ENCODE data around the gene FSTL3. TPM values are rescaled to one million over a fixed set of nuclear protein-coding genes. Genes with fewer than 3 reads are reported as not detected.
"Not testable (repeated sequence)": the region's sequence is repeated elsewhere in the genome, so short reads cannot be mapped to it uniquely, and the experiment has no call there.

The FSTL3 gene
- total RNA-seq, 2 experiments from 2014 or later, result 2.2 to 3.0 TPM

DNA sequence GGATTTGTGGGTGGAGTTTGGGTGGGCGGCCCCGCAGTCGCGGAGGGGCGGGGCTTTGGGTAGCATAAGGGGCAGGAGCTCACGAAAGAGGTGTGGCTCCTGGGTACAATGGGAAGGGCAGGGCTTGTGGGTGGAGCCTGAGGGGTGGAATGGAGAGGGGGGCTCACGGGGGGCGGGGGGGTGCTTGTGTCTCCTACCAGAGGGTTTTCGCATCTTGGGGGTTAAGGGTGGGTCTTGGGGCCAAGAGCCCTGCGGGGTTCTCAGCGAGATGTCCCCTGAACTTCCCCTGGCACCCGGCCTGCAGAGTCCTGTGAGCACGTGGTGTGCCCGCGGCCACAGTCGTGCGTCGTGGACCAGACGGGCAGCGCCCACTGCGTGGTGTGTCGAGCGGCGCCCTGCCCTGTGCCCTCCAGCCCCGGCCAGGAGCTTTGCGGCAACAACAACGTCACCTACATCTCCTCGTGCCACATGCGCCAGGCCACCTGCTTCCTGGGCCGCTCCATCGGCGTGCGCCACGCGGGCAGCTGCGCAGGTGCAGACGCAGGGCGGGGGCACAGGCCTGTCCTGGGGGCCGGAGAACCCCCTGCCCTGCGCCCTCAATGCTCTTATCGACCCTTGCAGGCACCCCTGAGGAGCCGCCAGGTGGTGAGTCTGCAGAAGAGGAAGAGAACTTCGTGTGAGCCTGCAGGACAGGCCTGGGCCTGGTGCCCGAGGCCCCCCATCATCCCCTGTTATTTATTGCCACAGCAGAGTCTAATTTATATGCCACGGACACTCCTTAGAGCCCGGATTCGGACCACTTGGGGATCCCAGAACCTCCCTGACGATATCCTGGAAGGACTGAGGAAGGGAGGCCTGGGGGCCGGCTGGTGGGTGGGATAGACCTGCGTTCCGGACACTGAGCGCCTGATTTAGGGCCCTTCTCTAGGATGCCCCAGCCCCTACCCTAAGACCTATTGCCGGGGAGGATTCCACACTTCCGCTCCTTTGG is 5.1 kb downstream of the FSTL3 start:
- Mint-ChIP-seq H3K27ac (peak overlapping the region; percentile 98), H3K4me1 (ENCODE audit: low read depth) (peaks cover 9% of the 10 kb centered on the region), H3K4me3 (peak overlapping the region; percentile 83), H3K9me3 (ENCODE audit: insufficient read depth) (no peaks in the 10 kb centered on the region), H3K27me3 (ENCODE audit: low read depth) (peaks cover 3% of the 10 kb centered on the region), H3K36me3 (ENCODE audit: low read depth) (no peaks in the 10 kb centered on the region)
- CTCF ChIA-PET, result interaction anchor here (0.9 to 2.3 kb wide), 3 partner anchors 23 to 70 kb away, joined by 3 to 6 read pairs (median 6); no protein-coding TSS in a partner anchor
- ATAC-seq (no peak), DNase-seq (peak; percentile 92)
- POLR2A ChIA-PET, result no interaction called here

DNA sequence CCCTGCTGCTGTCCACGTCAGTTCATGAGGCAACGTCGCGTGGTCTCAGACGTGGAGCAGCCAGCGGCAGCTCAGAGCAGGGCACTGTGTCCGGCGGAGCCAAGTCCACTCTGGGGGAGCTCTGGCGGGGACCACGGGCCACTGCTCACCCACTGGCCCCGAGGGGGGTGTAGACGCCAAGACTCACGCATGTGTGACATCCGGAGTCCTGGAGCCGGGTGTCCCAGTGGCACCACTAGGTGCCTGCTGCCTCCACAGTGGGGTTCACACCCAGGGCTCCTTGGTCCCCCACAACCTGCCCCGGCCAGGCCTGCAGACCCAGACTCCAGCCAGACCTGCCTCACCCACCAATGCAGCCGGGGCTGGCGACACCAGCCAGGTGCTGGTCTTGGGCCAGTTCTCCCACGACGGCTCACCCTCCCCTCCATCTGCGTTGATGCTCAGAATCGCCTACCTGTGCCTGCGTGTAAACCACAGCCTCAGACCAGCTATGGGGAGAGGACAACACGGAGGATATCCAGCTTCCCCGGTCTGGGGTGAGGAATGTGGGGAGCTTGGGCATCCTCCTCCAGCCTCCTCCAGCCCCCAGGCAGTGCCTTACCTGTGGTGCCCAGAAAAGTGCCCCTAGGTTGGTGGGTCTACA is 6.6 kb downstream of the FSTL3 start:
- no peaks in the 10 kb centered on the region for H3K36me3 Mint-ChIP-seq (ENCODE audit: low read depth)
- ChIA-PET POLR2A (no interaction called here), CTCF (no interaction called here)
- no peaks in the 10 kb centered on the region for H3K27me3 Mint-ChIP-seq (ENCODE audit: low read depth)
- ATAC-seq (no peak), DNase-seq (no peak)
- H3K9me3 Mint-ChIP-seq (ENCODE audit: insufficient read depth), result no peaks in the 10 kb centered on the region
- H3K27ac Mint-ChIP-seq, result no peak overlapping the region
- no peak overlapping the region for H3K4me3 Mint-ChIP-seq
- H3K4me1 Mint-ChIP-seq (ENCODE audit: low read depth), result peaks cover 9% of the 10 kb centered on the region

DNA sequence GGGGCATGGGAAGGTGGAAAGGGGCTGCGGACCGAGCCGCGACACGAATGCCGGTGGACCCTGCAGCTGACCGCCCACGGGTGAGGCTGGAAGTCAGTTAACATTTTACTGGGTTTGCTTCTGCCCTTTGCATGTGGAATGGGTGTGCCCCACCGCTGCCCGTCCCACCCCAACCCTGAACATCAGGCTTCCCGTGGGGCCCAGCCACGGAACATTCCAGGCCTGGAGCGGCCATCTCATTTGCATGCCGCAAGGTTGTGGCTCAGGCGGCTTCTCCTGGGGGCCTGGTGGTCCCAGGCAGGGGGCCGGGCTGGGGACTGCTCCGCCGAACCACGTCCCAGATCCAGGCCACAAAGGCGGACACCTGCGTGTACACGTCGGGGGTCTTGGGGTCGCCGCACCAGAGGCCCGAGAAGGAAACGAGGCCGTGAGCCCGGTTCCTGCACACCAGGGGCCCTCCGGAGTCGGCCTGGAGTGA is 9.3 kb downstream of the FSTL3 start:
- ATAC-seq, result no peak
- H3K4me1 Mint-ChIP-seq (ENCODE audit: low read depth), result peaks cover 6% of the 10 kb centered on the region
- CTCF ChIA-PET, result no interaction called here

DNA sequence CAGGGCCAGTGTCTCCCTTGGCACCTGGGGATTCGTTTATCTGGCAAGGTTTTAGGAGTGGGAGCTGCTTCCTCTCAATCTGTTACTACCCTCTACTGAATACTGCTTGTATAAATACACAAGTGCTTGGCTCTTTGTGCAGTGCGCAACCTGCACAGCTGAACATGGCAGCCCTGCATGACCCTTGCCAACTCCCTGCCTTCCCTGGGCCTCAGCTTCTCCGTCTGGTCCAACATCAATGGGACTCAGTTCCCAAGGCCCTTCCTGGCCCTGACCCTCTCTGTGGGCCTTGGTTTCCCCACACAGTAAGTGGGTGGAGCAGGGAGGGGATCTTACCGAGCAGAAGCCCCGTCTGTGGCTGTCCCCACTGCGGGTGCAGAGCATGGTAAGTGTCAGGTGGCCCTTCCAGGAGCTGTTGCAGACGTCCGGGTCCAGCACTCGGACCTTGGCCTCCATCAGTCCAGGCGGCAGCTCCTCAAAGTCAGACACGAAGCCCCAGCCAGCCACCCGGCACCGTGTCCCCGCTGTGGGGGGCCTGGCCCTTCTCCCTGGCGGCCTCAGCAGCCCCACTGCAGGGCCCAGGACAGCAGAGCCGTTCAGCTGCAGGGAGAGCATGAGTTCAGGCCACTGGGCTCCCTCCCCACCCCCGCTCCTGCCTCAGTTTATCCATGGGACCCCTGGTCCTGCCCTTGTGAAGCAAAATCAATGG is 10.6 kb downstream of the FSTL3 start:
- H3K9me3 Mint-ChIP-seq (ENCODE audit: insufficient read depth), result no peaks in the 10 kb centered on the region
- POLR2A ChIA-PET, result no interaction called here
- no peak overlapping the region for H3K27ac Mint-ChIP-seq
- no peak overlapping the region for H3K4me3 Mint-ChIP-seq
- no peak for ATAC-seq
- no peaks in the 10 kb centered on the region for H3K27me3 Mint-ChIP-seq (ENCODE audit: low read depth)
- DNase-seq, result no peak
- H3K4me1 Mint-ChIP-seq (ENCODE audit: low read depth), result no peaks in the 10 kb centered on the region
- no peaks in the 10 kb centered on the region for H3K36me3 Mint-ChIP-seq (ENCODE audit: low read depth)
- CTCF ChIA-PET, result no interaction called here

More for the DNA sequence above, 9.3 kb downstream of the FSTL3 start:
- Mint-ChIP-seq H3K9me3 (ENCODE audit: insufficient read depth) (no peaks in the 10 kb centered on the region), H3K4me3 (no peak overlapping the region), H3K27me3 (ENCODE audit: low read depth) (no peaks in the 10 kb centered on the region), H3K27ac (no peak overlapping the region), H3K36me3 (ENCODE audit: low read depth) (no peaks in the 10 kb centered on the region)
- POLR2A ChIA-PET, result no interaction called here
- no peak for DNase-seq

DNA sequence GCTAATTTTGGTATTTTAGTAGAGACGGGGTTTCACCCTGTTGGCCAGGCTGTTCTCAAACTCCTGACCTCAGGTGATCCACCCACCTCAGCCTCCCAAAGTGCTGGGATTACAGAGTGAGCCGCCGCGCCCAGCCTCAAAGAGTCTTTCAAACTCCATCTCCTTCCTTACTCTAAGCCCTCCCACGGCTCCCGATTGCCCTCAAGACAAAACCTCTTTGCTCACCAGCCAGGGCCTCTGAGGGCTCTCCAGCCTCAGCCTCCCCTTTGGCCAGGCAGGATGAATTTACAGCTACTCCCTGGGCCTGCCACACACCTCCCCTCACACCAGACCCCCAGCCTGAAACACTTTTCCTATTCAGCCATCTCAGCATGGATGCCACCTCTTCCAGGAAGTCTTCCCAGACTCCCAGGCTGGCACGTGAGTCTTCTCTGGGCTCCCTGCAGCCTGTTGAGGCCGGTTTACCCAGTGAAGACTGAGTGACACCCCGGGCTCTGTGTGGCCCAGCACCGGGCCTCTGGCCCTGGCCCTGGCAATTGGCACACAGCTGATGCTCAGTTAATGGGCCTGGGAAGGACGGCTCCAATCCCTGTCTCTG is 11.5 kb downstream of the FSTL3 start:
- Mint-ChIP-seq H3K36me3 (ENCODE audit: low read depth) (no peaks in the 10 kb centered on the region), H3K9me3 (ENCODE audit: insufficient read depth) (no peaks in the 10 kb centered on the region), H3K4me1 (ENCODE audit: low read depth) (no peaks in the 10 kb centered on the region), H3K27me3 (ENCODE audit: low read depth) (no peaks in the 10 kb centered on the region), H3K4me3 (no peak overlapping the region), H3K27ac (no peak overlapping the region)
- POLR2A ChIA-PET, result interaction anchor here (0.6 kb wide), 1 partner anchor 9 kb away, joined by 4 read pairs; no protein-coding TSS in a partner anchor
- CTCF ChIA-PET, result no interaction called here
- DNase-seq (no peak), ATAC-seq (no peak)

DNA sequence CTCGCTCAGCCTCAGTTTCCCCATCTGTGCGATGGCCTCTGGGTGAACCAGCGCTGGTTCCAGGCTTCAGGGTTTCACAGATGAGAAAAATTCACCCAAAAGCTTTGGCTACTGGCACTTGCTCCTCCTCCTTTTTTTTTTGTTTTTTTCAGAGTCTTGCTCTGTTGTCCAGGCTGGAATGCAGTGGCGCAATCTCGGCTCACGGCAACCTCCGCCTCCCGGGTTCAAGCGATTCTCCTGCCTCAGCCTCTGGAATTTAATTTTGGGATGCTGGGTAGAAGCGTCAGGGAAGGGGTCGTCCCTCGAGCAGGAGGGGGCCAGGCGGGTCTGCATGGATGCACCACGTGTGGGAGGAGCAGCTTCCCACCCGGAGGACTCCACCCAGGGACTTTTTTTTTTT is 12.0 kb downstream of the FSTL3 start:
- Mint-ChIP-seq H3K4me3 (no peak overlapping the region), H3K27me3 (ENCODE audit: low read depth) (no peaks in the 10 kb centered on the region), H3K4me1 (ENCODE audit: low read depth) (no peaks in the 10 kb centered on the region), H3K36me3 (ENCODE audit: low read depth) (no peaks in the 10 kb centered on the region), H3K9me3 (ENCODE audit: insufficient read depth) (no peaks in the 10 kb centered on the region), H3K27ac (no peak overlapping the region)
- CTCF ChIA-PET, result no interaction called here
- ATAC-seq (no peak), DNase-seq (no peak)
- POLR2A ChIA-PET, result no interaction called here

DNA sequence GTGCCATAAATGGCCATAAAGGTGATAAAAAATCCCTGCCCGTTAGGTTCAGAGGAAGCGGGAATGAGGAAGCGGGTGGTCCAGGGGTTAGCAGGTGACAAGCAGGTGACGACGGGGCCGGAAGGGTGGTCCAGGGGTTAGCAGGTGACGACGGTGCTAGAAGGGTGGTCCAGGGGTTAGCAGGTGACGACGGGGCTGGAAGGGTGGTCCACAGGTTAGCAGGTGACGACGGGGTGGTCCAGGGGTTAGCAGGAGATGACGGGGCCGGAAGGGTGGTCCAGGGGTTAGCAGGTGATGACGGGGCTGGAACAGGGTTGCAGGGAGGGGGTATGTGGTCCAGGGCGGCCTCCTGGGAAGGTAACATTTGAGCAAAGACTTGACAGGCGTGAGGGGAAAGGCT is 12.8 kb downstream of the FSTL3 start:
- Mint-ChIP-seq H3K36me3 (ENCODE audit: low read depth) (no peaks in the 10 kb centered on the region), H3K4me1 (ENCODE audit: low read depth) (no peaks in the 10 kb centered on the region), H3K27ac (no peak overlapping the region), H3K4me3 (no peak overlapping the region), H3K27me3 (ENCODE audit: low read depth) (no peaks in the 10 kb centered on the region), H3K9me3 (ENCODE audit: insufficient read depth) (no peaks in the 10 kb centered on the region)
- ChIA-PET CTCF (no interaction called here), POLR2A (no interaction called here)
- ATAC-seq, result no peak
- DNase-seq, result no peak

DNA sequence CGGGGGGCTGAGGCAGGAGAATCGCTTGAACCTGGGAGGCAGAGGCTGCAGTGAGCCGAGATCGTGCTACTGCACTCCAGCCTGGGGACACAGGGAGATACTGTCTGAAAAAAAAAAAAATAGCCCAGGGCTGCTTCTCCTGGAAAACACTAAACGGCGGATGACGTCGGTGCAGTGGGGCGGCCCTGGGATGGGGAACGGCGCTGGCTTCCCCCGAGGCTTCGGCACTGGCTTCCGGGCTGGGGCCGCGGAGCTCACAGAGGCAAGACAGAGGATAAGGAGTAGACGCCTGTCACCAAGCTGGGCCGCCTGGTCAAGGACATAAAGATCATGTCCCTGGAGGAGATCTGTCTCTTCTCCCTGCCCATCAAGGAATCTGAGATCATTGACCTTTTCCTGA is 14.0 kb downstream of the FSTL3 start:
- ChIA-PET CTCF (no interaction called here), POLR2A (no interaction called here)
- Mint-ChIP-seq H3K36me3 (ENCODE audit: low read depth) (no peaks in the 10 kb centered on the region), H3K27ac (no peak overlapping the region), H3K4me3 (no peak overlapping the region), H3K27me3 (ENCODE audit: low read depth) (peaks cover 7% of the 10 kb centered on the region), H3K9me3 (ENCODE audit: insufficient read depth) (no peaks in the 10 kb centered on the region), H3K4me1 (ENCODE audit: low read depth) (peaks cover 5% of the 10 kb centered on the region)
- DNase-seq (no peak), ATAC-seq (no peak)

DNA sequence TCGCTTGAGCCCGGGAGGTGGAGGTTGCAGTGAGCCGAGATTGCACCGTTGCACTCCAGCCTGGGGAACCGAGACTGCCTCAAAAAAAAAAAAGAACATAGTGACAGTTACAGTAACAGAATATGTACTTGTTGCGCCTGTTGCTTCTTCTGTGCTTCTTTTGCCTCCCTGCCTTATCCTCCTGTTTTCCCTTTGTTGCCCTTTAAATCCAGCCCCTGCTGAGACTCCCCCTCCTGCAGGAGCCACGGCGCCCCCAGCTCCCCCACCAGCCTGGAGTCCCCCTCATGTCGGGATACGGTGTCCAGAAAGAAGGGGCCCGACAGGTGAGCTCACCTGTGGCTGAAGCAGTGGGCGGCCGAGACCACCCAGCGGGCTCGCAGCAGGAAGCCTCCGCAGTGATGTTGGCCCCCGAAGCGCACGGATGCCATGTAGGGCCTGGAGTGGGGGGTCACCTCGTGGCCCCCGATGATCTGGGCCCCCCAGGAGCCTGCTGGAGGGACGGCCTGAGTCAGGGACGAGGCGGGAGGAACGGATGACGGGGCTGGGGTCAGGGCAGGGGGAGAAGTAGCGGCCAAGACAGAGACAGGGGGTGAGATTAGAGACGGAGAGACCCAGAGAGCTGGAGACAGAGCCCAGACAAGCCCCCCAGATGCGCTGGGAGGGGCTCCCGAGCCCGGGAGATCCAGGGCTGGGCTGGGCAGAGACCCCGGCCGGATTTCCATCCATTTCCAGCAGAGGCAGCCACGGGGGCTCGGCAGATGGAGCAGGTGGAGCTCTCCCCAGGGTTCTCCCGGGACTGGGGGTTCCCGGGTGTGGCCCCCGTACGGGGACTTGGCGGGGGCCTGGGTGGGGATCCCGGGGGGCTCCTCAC is 18.5 kb downstream of the FSTL3 start:
- ChIA-PET POLR2A (no interaction called here), CTCF (no interaction called here)
- H3K9me3 Mint-ChIP-seq (ENCODE audit: insufficient read depth), result no peaks in the 10 kb centered on the region
- no peak overlapping the region for H3K27ac Mint-ChIP-seq
- no peaks in the 10 kb centered on the region for H3K36me3 Mint-ChIP-seq (ENCODE audit: low read depth)
- no peak for DNase-seq
- H3K27me3 Mint-ChIP-seq (ENCODE audit: low read depth), result peaks cover 10% of the 10 kb centered on the region
- ATAC-seq, result peak; percentile 27
- peaks cover 12% of the 10 kb centered on the region for H3K4me1 Mint-ChIP-seq (ENCODE audit: low read depth)
- H3K4me3 Mint-ChIP-seq, result no peak overlapping the region

DNA sequence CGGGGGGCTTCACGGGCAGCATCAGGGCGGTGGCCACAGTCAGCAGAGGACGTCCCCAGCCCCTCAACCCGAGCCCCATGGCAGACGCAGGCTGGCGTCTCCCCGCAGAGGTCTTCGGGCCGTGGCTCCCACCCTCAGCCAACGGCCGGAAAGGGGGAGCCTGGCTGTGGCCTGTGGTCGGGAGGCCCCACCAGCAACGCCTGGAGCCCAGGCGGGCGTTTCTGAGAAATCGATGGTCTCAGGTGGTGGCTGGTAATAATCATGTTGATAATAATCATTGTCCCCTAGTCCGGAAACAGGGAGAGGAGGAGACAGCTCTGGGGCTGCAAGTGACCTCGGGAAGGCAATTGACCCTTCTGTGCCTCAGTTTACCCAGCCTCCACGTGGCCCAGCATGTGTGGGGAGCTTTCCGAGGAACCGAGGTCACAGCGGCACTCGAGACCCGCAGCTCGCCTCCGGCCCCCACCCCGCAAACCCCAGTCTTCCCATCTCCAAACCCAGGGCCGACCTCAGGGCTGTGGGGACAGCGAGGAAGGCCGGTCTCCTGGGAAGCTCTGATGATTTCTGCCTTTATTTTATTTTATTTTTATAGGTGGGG is 19.3 kb downstream of the FSTL3 start, which contains the start of gene PRSS57:
PRSS57 (minus strand) TSS at position 101 of the 598 bp plus-strand sequence; CDS start at position 79, 22 bp downstream.
- Mint-ChIP-seq H3K4me3 (no peak within 1 kb of the TSS), H3K9me3 (ENCODE audit: insufficient read depth) (no peaks in the 10 kb centered on the region), H3K4me1 (ENCODE audit: low read depth) (peaks cover 12% of the 10 kb centered on the region), H3K36me3 (ENCODE audit: low read depth) (no peaks in the 10 kb centered on the region), H3K27me3 (ENCODE audit: low read depth) (peaks cover 10% of the 10 kb centered on the region), H3K27ac (no peak within 1 kb of the TSS)
- ChIA-PET CTCF (no interaction called here), POLR2A (no interaction called here)
- ATAC-seq, result peak; percentile 44
- no peak for DNase-seq

DNA sequence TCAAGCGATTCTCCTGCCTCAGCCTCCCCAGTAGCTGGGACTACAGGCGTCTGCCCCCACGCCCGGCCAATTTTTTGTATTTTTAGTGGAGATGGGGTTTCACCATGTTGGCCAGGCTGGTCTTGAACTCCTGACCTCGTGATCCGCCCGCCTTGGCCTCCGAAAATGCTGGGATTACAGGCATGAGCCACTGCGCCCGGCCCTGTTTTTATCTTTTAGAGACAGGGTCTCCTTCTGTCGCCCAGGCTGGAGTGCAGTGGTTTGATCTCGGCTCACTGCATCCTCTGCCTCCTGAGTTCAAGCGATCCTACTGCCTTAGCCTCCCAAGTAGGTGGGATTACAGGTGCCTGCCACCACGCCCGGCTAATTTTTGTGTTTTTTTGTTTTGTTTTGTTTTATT is 22.3 kb downstream of the FSTL3 start:
- H3K9me3 Mint-ChIP-seq (ENCODE audit: insufficient read depth); H3K27ac Mint-ChIP-seq; H3K4me3 Mint-ChIP-seq; H3K36me3 Mint-ChIP-seq (ENCODE audit: low read depth); POLR2A ChIA-PET; CTCF ChIA-PET; ATAC-seq; DNase-seq: not testable (repeated sequence)
- peaks cover 13% of the 10 kb centered on the region for H3K27me3 Mint-ChIP-seq (ENCODE audit: low read depth)
- peaks cover 18% of the 10 kb centered on the region for H3K4me1 Mint-ChIP-seq (ENCODE audit: low read depth)

All from activated CD8-positive, alpha-beta T cell treated with anti-CD3 and anti-CD28 coated beads, Interleukin-2, amount 10 ng/mL, durations not matched to agents 7 days and 5 days (primary cell).